Activated CD4-positive, alpha-beta T cell treated with anti-CD3 and anti-CD28 coated beads for 4 hours (primary cell): ENCODE results near the gene A1BG.
"Not testable (repeated sequence)": the region's sequence is repeated elsewhere in the genome, so short reads cannot be mapped to it uniquely, and the experiment has no call there.

ENCODE experiments used
- DNase-seq, 2 donors: peaks; one replicate each; pipeline ENCODE4 v3.0.0-alpha.2; 2020

Gene A1BG

GRCh38 chr19:58356766-58357480, 3.6 kb upstream of the A1BG start:
- no peak for DNase-seq

- peak in 1 of 2 donors; percentile 27 for DNase-seq
Observed at GRCh38 chr19:58355908-58356765, 2.8 kb upstream of the A1BG start.

- no peak for DNase-seq
Observed at GRCh38 chr19:58355215-58355796, 2.0 kb upstream of the A1BG start.

- no peak for DNase-seq
Observed at GRCh38 chr19:58354478-58355030, 1.3 kb upstream of the A1BG start.

GRCh38 chr19:58353717-58354477, 605 bp upstream of the A1BG start:
- DNase-seq = no peak

GRCh38 chr19:58351990-58352755, 1.1 kb downstream of the A1BG start:
- DNase-seq = no peak

- no peak for DNase-seq
Observed at GRCh38 chr19:58351558-58351878, 1.8 kb downstream of the A1BG start.

GRCh38 chr19:58350871-58351557, 2.3 kb downstream of the A1BG start:
- no peak for DNase-seq

- no peak for DNase-seq
Observed at GRCh38 chr19:58350001-58350861, 3.1 kb downstream of the A1BG start.

- DNase-seq = no peak
Observed at GRCh38 chr19:58349590-58349989, 3.7 kb downstream of the A1BG start.

- not testable (repeated sequence) for DNase-seq
Observed at GRCh38 chr19:58348080-58348479, 5.2 kb downstream of the A1BG start.

GRCh38 chr19:58346961-58347929, 6.0 kb downstream of the A1BG start:
- DNase-seq = peak; percentile 51 to 62

- DNase-seq = no peak
Observed at GRCh38 chr19:58345558-58345957, 7.7 kb downstream of the A1BG start.

GRCh38 chr19:58338825-58339558, 14.3 kb downstream of the A1BG start:
- no peak for DNase-seq

GRCh38 chr19:58338336-58338735, 15.0 kb downstream of the A1BG start:
- DNase-seq = no peak

GRCh38 chr19:58336820-58337219, 16.5 kb downstream of the A1BG start:
- no peak for DNase-seq

GRCh38 chr19:58336216-58336615, 17.1 kb downstream of the A1BG start:
- DNase-seq = no peak

GRCh38 chr19:58335630-58336029, 17.7 kb downstream of the A1BG start:
- DNase-seq = no peak
